T-cell (primary cell): ENCODE measurements around the gene RNF130. TPM values are rescaled to one million over a fixed set of nuclear protein-coding genes. Genes with fewer than 3 reads are reported as not detected.

Experiments used
- ATAC-seq, 4 experiments: fragments of 200-7000 bp in 3 of 4; fragments of 150-1000 bp in 1 of 4; cut with Tn5 transposase; replicated peaks in 1 of 4; 1 replicate in 3 of 4; 2 replicates in 1 of 4; pipeline ENCODE4 v1.10.0; 2021; ENCODE audit warnings: moderate library complexity in 3 of 4, mild to moderate bottlenecking in 2 of 4, moderate number of reproducible peaks in 1 of 4
- CTCF ChIA-PET, 2 donors: fragments of 300-600 bp; sonication (Branson Sonifier 250); formaldehyde crosslinking; loops; one replicate each; lab custom pipeline; 2022; ENCODE audit warnings: antibody characterized with exemption in 2 of 2; lab: Charles Lee
- POLR2A ChIA-PET, 2 donors: fragments of 300-600 bp; sonication (Branson Sonifier 250); formaldehyde crosslinking; loops; one replicate each; lab custom pipeline; 2022; ENCODE audit warnings: antibody characterized with exemption in 2 of 2; lab: Charles Lee
- DNase-seq, 35 experiments: peaks; one replicate each; pipeline versions ENCODE4 v3.0.0 to v3.0.0-alpha.2; 2013 to 2023
- H3K27ac ChIP-seq: one replicate; pipeline ENCODE4 v1.5.1; 2013; ENCODE audit warnings: low read length
- H3K27me3 ChIP-seq, 2 experiments: replicated peaks in 1 of 2; 1 replicate in 1 of 2; 2 replicates in 1 of 2; pipeline versions ENCODE4 v1.6.1 to v1.7.0; 2013; ENCODE audit warnings: low read length in 1 of 2, mixed read lengths in 1 of 2; ENCODE audit not compliant: control insufficient read depth in 2 of 2, insufficient read depth in 2 of 2; ENCODE audit errors: extremely low read depth in 1 of 2
- H3K36me3 ChIP-seq, 2 donors: 1 replicate in 1 of 2; 2 replicates in 1 of 2; pipeline versions ENCODE4 v1.6.1 to v1.7.0; 2013; ENCODE audit warnings: low read length in 1 of 2; ENCODE audit not compliant: control insufficient read depth in 2 of 2, insufficient read depth in 1 of 2; ENCODE audit errors: extremely low read depth in 1 of 2
- H3K4me1 ChIP-seq, 2 experiments: 1 replicate in 1 of 2; 2 replicates in 1 of 2; pipeline versions ENCODE4 v1.6.1 to v1.7.0; 2013; ENCODE audit warnings: low read length in 2 of 2, mixed read lengths in 1 of 2; ENCODE audit not compliant: insufficient read depth in 2 of 2, control insufficient read depth in 1 of 2; ENCODE audit errors: extremely low read depth in 1 of 2
- H3K4me3 ChIP-seq, 2 donors: 1 replicate in 1 of 2; 2 replicates in 1 of 2; pipeline versions ENCODE4 v1.5.1 to v1.7.0; 2013; ENCODE audit warnings: mild to moderate bottlenecking in 2 of 2, low read length in 1 of 2, moderate library complexity in 1 of 2; ENCODE audit not compliant: control insufficient read depth in 1 of 2; ENCODE audit errors: extremely low read depth in 1 of 2
- H3K9me3 ChIP-seq: 2 replicates; pipeline ENCODE4 v1.7.0; 2013
- H3K27ac Mint-ChIP-seq, 2 donors: one replicate each; pipeline ENCODE4 v1.8.0; 2020 to 2021; ENCODE audit warnings: mild to moderate bottlenecking in 2 of 2, mixed read lengths in 2 of 2
- H3K27me3 Mint-ChIP-seq, 2 donors: one replicate each; pipeline ENCODE4 v1.8.0; 2021 to 2022; ENCODE audit warnings: mixed read lengths in 2 of 2
- H3K36me3 Mint-ChIP-seq: one replicate; pipeline ENCODE4 v1.8.0; 2021; ENCODE audit warnings: mixed read lengths
- H3K4me1 Mint-ChIP-seq, 3 donors: one replicate each; pipeline ENCODE4 v1.8.0; 2020 to 2022; ENCODE audit warnings: mixed read lengths in 3 of 3, mild to moderate bottlenecking in 1 of 3
- H3K4me3 Mint-ChIP-seq, 3 donors: one replicate each; pipeline ENCODE4 v1.8.0; 2020 to 2022; ENCODE audit warnings: mild to moderate bottlenecking in 3 of 3, mixed read lengths in 3 of 3, moderate library complexity in 3 of 3
- H3K9me3 Mint-ChIP-seq, 3 donors: one replicate each; pipeline ENCODE4 v1.8.0; 2020 to 2022; ENCODE audit warnings: mixed read lengths in 3 of 3
- whole genome bisulfite sequencing: methylation state at CpG from one replicate; pipeline ENCODE4 v1.1.5; 2013; ENCODE audit warnings: missing lambda C conversion rate; ENCODE audit not compliant: insufficient coverage; 5-methylcytosine and 5-hydroxymethylcytosine counted together
- total RNA-seq, 35 experiments: library from RNA in 6 of 35; stranded (reverse) in 6 of 35; fragments of 120-200 nt in 1 of 35; gene quantifications; one replicate each; pipeline versions ENCODE4 v1.2.1 to v1.2.4 and lab custom pipeline; 2013 to 2026

The RNF130 gene
- total RNA-seq, 5 donors from 2014 or later (not counting 1 experiment from before 2014, with no cell fraction given), result 15.0 to 17.0 (median 16.3) TPM

- ChIA-PET POLR2A (no interaction called here), CTCF (interaction anchor here in 1 of 2 donors (0.6 kb wide), 1 partner anchor 58 kb away, joined by 3 read pairs; no protein-coding TSS in a partner anchor)
- Mint-ChIP-seq H3K4me3 (no peak overlapping the region), H3K4me1 (no peaks in the 10 kb centered on the region), H3K27ac (no peak overlapping the region), H3K27me3 (no peaks in the 10 kb centered on the region), H3K9me3 (peaks cover 4 to 21% (median 10%) of the 10 kb centered on the region in 3 donors), H3K36me3 (peaks cover 60% of the 10 kb centered on the region)
- H3K27ac ChIP-seq, result no peak overlapping the region
- H3K27me3 ChIP-seq, result no peaks in the 10 kb centered on the region
- ATAC-seq (no peak), DNase-seq (no peak)
- no CpG with 5 or more reads among the region's 5 CpGs for WGBS
- H3K4me1 ChIP-seq, result no peaks in the 10 kb centered on the region
- peaks cover 3% of the 10 kb centered on the region for H3K9me3 ChIP-seq
- H3K36me3 ChIP-seq, result no peaks in the 10 kb centered on the region
- no peak overlapping the region for H3K4me3 ChIP-seq
These were observed 36.2 kb downstream of the RNF130 start for GRCh38 chr5:180035206-180035931.

DNA sequence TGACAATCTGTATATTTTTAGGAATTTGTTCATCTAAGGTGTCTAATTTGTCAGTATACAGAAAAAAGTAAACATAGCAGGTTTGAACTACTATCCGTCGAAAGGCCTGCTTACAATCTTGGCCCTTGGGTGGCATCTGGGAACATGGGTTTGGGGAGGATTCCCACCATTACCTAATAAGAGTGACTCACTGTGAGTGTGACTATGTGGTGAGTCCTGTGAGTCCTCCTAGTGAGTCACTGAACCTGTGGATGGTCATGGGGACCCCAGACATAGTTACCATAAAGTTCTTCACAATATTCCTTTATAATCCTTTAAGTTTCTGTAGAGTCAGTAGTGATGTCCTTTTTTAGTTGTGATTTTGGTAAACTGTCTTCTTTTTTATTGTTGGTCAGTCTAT, 37.0 kb downstream of the RNF130 start:
- Histone ChIP-seq H3K36me3 (no peaks in the 10 kb centered on the region), H3K27ac (no peak overlapping the region), H3K4me3 (no peak overlapping the region), H3K4me1 (no peaks in the 10 kb centered on the region), H3K9me3 (peaks cover 3% of the 10 kb centered on the region), H3K27me3 (no peaks in the 10 kb centered on the region)
- Mint-ChIP-seq H3K36me3 (peaks cover 59% of the 10 kb centered on the region), H3K4me1 (no peaks in the 10 kb centered on the region), H3K4me3 (no peak overlapping the region), H3K9me3 (peaks cover 4 to 21% (median 10%) of the 10 kb centered on the region in 3 donors), H3K27me3 (no peaks in the 10 kb centered on the region), H3K27ac (no peak overlapping the region)
- no CpG with 5 or more reads among the region's 2 CpGs for WGBS
- DNase-seq (no peak), ATAC-seq (no peak)
- CTCF ChIA-PET, result no interaction called here
- POLR2A ChIA-PET, result no interaction called here

DNA sequence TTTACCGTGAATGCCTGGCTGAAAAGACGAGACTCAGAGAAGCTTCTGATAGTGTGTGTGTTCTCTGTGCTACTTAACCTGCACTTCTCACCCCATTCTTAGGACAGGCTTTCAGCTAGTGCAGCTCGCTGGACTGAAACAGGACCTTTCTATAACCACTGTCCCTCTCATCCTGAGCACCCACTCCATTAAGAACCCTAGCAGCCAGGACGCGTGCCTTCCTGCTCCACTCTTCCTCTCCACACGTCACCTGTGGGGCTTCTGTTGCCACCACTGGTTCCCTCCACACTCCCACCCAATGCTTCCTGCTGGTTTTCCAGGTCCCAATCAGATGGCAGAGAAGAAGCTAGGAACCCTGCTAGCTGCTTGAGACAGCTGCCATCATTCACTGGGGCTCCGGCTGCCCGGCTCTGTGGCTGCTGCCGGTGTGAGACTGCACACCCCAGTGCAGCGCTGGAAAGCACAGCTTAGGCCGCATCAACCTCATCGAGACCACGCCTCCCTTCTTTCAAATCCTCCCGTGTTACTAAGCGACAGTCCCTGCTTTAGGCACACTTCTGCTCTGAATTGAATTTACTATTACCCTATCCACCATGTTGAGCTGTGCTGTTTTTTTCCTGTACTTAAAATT, 44.0 kb downstream of the RNF130 start:
- DNase-seq (no peak), ATAC-seq (no peak)
- Histone ChIP-seq H3K9me3 (no peaks in the 10 kb centered on the region), H3K36me3 (no peaks in the 10 kb centered on the region), H3K4me1 (no peaks in the 10 kb centered on the region), H3K27ac (no peak overlapping the region), H3K4me3 (no peak overlapping the region), H3K27me3 (no peaks in the 10 kb centered on the region)
- ChIA-PET CTCF (interaction anchor here in 1 of 2 donors (0.6 kb wide), 1 partner anchor 385 kb away, joined by 4 read pairs; no protein-coding TSS in a partner anchor), POLR2A (interaction anchor here in 1 of 2 donors (0.6 kb wide), 1 partner anchor 22 kb away, joined by 3 read pairs; no protein-coding TSS in a partner anchor)
- no peaks in the 10 kb centered on the region for H3K9me3 Mint-ChIP-seq
- H3K4me3 Mint-ChIP-seq, result no peak overlapping the region
- H3K4me1 Mint-ChIP-seq, result no peaks in the 10 kb centered on the region
- H3K36me3 Mint-ChIP-seq, result peaks cover 17% of the 10 kb centered on the region
- 93% methylated on average over 12 of the region's 15 CpGs for WGBS
- no peaks in the 10 kb centered on the region for H3K27me3 Mint-ChIP-seq
- no peak overlapping the region for H3K27ac Mint-ChIP-seq

DNA sequence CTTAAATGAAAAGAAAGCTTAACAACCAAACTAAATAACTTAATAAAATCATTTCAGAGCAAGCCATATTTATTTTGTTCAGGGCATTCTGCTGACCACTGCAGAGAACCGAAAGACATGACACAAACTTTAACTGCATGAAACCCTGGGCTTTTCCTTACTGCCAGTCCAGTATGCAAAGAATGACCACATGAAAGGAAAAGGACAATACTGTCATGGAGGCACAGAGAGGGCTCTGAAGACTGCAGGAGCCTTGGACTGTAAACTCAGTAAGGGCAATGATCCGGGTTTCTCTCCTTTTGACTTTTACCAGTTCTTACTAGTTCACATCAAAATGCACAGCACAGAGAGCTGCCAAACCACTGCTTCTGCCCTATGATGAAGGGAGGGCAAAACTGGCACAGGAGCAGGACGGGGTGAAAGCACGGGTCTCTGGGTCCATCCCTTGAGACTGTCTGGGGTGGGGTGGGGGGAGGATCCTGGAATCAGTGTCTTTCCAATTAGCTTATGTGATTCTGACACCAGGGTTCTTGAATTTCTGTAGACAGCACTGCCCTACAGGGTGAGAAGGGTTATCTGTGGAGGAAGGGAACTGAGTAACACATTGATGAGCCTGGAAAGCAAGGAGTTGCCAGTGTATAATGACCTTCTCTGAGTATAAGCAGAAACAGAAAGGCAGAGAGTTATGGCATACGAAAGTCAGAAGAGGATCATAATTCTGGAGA, 44.7 kb downstream of the RNF130 start:
- Mint-ChIP-seq H3K36me3 (peaks cover 17% of the 10 kb centered on the region), H3K4me3 (no peak overlapping the region), H3K4me1 (no peaks in the 10 kb centered on the region), H3K27ac (no peak overlapping the region), H3K27me3 (no peaks in the 10 kb centered on the region), H3K9me3 (no peaks in the 10 kb centered on the region)
- Histone ChIP-seq H3K9me3 (no peaks in the 10 kb centered on the region), H3K36me3 (no peaks in the 10 kb centered on the region), H3K27ac (no peak overlapping the region), H3K27me3 (no peaks in the 10 kb centered on the region), H3K4me3 (no peak overlapping the region), H3K4me1 (no peaks in the 10 kb centered on the region)
- no peak for ATAC-seq
- CTCF ChIA-PET, result no interaction called here
- 66% methylated on average over 4 of the region's 5 CpGs for WGBS
- DNase-seq, result no peak
- POLR2A ChIA-PET, result interaction anchor here in 1 of 2 donors (0.6 kb wide), 1 partner anchor 21 kb away, joined by 3 read pairs; no protein-coding TSS in a partner anchor

- POLR2A ChIA-PET, result no interaction called here
- Mint-ChIP-seq H3K27me3 (no peaks in the 10 kb centered on the region), H3K36me3 (peaks cover 17% of the 10 kb centered on the region), H3K4me3 (no peak overlapping the region), H3K4me1 (no peaks in the 10 kb centered on the region), H3K27ac (no peak overlapping the region), H3K9me3 (no peaks in the 10 kb centered on the region)
- no peaks in the 10 kb centered on the region for H3K36me3 ChIP-seq
- no peak overlapping the region for H3K27ac ChIP-seq
- no peaks in the 10 kb centered on the region for H3K9me3 ChIP-seq
- no peaks in the 10 kb centered on the region for H3K27me3 ChIP-seq
- no peak overlapping the region for H3K4me3 ChIP-seq
- CTCF ChIA-PET, result interaction anchor here in 1 of 2 donors (1.2 kb wide), 1 partner anchor 66 kb away, joined by 3 read pairs; no protein-coding TSS in a partner anchor
- 72% methylated on average over 2 of the region's 4 CpGs for whole genome bisulfite sequencing
- H3K4me1 ChIP-seq, result no peaks in the 10 kb centered on the region
- DNase-seq (no peak), ATAC-seq (no peak)
These were observed 45.2 kb downstream of the RNF130 start for GRCh38 chr5:180026320-180026719.

DNA sequence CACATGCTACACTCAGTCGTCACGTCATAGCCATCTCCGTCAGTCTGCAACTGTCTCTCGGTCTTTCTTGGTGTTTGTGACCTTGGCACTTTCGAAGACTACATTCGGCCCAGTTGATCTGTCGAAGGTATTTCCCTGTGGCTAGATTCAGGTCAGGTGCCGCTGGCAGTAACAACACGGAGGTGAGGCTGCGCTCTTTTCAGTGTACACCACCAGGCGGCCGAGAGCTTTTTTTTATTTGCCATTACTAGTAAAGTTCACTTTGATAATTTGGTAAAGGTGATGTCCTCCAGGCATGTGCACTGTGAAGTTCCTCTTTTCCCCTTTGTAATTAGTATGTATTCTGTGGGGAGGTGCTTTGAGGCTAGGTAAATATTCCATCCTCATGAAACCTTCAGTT, 49.7 kb downstream of the RNF130 start:
- no peak for DNase-seq
- Histone ChIP-seq H3K27ac (no peak overlapping the region), H3K36me3 (no peaks in the 10 kb centered on the region), H3K9me3 (no peaks in the 10 kb centered on the region), H3K27me3 (no peaks in the 10 kb centered on the region), H3K4me3 (no peak overlapping the region), H3K4me1 (no peaks in the 10 kb centered on the region)
- WGBS, result 98% methylated on average over 4 of the region's 12 CpGs
- no peak for ATAC-seq
- Mint-ChIP-seq H3K36me3 (peaks cover 31% of the 10 kb centered on the region), H3K9me3 (no peaks in the 10 kb centered on the region), H3K4me3 (no peak overlapping the region), H3K4me1 (peaks cover 0 to 6% (median 0%) of the 10 kb centered on the region in 3 donors), H3K27me3 (no peaks in the 10 kb centered on the region), H3K27ac (no peak overlapping the region)
- ChIA-PET CTCF (interaction anchor here in 1 of 2 donors (0.8 kb wide), 1 partner anchor 512 kb away, joined by 3 read pairs; no protein-coding TSS in a partner anchor), POLR2A (no interaction called here)
